ENCODE results near the gene HUNK.
"Not testable (repeated sequence)": the region's sequence is repeated elsewhere in the genome, so short reads cannot be mapped to it uniquely, and the experiment has no call there.

Gene HUNK

DNA sequence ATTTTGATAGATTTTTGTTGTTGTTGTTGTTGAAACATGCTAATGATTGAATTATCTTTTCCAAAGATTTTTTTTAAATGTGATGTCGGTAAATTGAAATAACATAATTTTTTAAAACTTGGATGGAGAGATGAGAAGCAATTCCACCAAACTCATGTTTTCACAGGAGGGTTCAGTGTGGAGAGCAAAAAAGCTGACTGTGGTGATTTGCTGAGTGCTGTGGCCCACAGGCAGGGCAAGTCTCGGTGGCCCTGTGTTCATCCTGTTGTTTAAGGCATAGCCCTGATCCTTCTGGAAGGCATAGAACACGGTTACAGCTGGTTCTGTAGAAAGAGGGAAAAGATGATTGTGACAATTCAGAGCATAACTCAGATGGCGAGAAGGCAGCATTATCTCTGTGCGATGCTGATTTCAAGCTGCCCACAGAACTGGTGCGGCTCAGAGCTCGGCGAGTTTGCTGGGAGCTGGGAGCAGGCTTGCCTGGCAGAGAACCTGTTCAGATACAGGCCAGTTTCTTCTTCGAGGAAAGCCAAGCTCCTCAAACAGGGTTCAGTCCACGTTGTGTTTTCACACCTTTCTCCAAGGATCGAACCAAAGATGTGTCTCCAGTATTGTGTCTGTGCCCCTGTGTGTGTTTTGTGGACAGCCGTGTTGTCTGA is 127.1 kb downstream of the HUNK start:
- DNase-seq (ENCODE audit: low read depth) = no peak

DNA sequence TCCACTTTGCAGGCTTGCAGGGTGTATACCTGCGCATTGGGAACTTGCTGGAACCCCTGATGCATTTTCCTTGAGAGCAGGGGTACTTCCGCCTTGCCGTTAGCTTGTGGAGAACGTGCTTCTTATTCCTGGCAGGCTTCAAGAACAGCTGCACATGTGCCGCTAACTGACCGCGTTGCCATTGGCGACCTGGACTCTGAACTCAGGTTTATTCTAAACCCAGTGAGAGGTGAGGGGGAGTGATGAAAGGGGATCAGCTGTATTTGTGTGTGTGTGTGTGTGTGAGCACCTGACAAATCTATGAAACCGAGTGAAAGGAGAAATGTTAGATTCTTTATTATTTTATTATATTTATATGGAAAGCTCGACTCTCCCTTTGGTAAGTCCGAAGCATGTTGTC is 128.6 kb downstream of the HUNK start:
- DNase-seq (ENCODE audit: low read depth) = no peak

DNA sequence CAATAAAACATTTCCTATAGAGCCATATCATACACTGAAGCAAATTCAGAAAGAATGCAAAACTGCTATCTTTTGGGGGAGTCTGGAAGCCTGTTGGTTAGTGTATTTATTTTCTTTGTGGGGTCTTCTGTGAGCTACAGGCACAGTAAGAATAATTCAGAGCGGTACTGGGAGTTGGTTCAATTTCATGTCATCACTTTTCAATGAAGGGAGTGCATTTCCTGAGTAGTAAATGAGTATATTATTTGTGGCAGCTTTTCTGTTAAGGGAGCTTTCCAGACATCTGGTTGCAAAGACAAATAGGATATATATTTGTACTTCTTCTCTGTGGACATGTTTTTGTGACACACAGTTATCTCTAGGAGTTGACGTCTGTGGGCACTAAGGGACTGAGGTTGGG is 130.6 kb downstream of the HUNK start:
- no peak for DNase-seq (ENCODE audit: low read depth)

DNA sequence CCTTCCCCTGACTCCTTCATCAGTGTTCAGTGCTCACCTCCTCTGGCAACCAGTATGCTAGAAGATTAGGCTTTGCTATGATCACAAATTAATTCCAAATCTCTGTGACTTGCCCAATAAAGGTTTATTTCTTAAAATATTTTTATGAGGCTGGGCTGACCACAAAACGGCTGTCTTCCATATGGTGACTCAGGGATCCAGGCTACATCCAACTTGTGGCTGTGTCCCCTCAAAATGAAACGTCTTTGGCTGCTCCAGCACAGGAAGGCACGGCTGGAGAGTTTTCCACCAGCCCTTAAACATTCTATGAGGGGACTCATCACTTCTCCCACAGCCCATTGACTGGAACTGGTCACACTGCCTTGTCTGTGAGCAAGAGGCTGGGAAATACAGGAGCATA is 131.5 kb downstream of the HUNK start:
- DNase-seq (ENCODE audit: low read depth) = peak; percentile 27

DNA sequence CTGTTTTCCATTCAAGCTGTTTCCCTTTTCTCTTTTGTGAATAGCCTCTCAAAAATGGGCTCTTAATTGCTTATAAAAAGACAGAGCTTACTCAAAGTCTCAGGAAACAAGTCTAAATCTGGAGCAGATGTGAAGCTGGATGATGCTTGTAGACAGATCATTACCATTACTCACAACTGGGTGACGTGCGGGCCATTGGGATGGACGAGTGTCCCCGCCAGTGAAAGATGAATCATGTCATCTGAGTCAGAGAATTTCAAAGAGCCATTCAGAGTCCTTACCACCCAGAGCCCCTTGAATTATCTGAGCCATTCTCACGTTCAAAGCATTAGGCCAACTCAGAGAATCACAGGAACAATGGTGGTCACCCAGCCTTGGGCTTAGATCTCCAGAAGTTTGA is 134.6 kb downstream of the HUNK start:
- DNase-seq (ENCODE audit: low read depth) = peak; percentile 93

DNA sequence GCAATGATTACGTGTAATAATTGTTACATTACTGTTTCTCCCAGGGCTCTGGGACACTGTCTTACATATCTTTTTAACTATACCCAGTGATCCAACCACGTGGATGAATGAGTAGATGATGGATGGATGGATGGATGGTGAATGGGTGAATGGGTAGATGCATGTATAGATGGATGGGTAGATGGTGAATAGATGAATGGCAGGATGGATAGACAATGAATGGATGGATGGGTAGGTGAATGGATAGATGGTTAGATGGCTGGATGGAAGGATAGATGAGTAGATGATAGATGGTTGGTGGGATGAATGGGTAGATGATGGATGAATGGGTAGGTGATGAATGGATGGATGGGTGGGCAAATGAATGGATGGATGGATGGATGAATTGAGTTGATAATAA is 135.9 kb downstream of the HUNK start:
- no peak for DNase-seq (ENCODE audit: low read depth)

DNA sequence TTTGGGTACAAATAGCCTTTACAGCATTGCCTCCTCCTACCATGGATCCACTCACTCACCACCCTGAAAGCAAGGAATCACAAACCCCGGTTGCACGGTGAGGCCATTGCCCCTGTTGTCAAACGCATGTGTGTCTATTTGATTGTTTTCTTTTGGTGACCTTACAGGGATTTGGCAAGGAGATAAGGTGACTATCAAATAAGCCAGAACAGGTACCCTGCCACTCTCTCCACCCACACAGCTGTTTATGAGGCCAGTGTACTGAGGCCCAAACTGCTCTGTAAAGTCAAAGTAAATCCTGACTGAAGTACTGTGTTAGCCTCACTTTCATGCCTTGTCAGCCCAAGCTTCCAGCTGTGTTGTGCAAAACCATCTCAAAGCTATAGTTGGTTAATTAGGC is 136.4 kb downstream of the HUNK start:
- no peak for DNase-seq (ENCODE audit: low read depth)

DNA sequence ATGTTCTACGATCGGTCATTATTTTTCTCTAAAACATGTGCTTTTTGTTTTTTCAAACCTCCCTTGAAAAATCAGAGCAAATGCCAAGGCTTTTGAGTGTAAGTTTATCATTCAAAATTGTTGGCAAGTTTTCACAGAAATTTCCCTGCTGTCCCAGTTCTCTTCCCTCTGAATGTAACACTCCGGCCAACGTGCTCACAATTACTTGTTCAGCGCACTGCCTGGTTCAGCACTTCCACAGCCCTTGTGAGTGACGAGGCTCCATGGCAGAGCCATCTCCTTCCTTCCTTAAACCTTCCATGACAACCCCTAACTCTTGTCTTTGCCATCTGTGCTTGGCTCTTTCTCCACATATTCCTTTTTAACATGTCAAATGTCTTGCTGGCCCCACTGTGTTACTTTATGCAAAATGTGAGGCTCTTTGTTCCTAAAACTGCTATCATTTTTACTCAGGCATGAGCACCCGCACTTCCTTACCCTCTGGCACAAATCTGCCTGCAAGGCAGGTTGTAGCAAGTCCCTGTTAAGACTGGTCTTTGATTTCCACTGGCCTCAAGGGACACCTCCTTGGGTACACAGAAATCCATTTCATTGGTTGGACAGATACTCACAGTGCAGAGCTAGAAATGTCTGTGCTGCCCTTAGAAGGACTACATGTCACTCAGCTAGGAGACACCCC is 142.8 kb downstream of the HUNK start:
- no peak for DNase-seq (ENCODE audit: low read depth)

DNA sequence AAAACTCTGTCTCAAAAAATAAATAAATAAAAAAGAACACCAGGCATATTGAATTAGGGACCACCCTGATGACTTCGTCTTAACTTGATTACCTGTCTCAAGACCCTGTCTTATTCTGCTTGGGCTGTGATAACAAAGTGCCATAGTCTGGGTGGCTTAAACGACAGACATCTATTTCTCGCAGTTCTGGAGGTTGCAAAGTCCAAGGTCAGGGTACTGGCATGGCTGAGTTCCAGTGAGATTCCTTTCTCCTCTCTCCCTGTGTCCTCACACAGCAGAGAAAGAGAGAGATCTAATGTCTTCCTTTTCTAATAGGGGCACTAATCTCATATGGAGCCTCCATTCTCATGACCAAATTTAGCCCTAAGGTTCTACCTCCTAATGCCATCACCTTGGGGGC is 145.6 kb downstream of the HUNK start:
- DNase-seq (ENCODE audit: low read depth) = no peak

DNA sequence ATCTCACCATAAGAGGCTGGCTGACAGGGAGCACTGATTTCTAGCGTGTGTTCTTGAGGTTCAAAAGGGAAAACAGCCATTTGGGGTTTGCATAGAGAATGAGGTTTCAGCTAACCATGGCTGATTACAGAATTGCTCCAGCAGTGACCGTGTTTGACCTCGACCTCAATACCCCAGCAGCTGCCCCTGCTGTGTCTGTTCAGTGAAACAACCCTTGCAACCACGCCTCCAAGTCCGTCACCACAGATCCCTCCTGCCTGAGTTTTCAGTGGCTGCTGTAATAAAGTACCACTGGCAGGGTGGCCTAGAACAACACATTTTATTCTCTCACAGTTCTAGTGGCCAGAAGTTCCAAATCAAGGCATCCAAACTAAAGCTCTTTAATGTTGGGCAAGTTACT is 147.7 kb downstream of the HUNK start:
- no peak for DNase-seq (ENCODE audit: low read depth)

DNA sequence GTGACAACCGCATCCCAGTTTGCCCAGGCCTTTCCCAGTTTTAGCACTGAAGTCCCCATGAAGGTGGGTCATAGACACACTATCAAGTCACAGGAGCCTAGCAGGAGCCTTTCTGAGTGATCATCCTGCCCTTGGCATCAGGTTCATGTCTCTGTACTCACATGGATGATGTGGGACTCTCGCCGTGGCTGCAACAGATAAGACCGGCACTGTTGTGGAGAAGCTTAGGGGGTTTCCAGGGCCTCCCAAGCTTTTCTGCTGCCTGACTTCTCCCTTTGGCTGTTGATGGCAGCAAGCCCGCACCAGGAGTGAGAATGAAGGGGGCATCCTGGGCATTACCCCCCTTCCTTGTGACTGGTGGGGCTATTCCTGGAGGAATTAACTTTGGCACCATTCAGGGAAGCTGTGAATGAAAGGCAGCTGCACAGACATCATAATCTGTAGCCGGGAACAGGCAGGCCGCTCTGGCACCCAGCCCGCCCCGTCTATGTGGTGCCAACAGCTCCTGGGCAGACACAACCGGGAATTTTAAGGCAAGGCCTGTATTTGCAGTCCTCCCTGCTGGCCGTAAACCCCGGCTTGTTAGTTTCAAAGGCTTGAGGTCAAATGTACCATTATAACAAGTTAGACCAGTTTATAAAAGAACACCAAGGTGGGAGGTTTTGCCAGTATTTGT is 148.6 kb downstream of the HUNK start:
- no peak for DNase-seq (ENCODE audit: low read depth)

DNA sequence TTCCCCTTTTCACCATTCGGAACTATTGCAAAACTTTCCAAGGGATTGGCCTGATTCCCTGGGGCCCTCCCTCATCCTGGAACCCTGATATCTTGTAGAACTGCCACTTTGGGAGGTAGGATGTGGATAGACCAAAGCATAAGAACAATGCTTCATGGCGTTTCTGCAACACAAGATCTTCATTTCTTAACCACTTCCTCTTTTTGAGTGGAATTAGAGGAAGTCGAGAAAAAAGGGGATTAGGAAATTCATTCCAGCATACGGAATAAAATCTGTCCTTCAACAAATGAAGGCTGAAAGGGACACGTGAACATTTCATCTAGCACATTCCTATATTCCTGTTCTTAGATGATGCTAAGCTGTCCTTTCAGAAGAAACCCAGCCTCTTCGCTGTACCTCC is 149.3 kb downstream of the HUNK start:
- no peak for DNase-seq (ENCODE audit: low read depth)

DNA sequence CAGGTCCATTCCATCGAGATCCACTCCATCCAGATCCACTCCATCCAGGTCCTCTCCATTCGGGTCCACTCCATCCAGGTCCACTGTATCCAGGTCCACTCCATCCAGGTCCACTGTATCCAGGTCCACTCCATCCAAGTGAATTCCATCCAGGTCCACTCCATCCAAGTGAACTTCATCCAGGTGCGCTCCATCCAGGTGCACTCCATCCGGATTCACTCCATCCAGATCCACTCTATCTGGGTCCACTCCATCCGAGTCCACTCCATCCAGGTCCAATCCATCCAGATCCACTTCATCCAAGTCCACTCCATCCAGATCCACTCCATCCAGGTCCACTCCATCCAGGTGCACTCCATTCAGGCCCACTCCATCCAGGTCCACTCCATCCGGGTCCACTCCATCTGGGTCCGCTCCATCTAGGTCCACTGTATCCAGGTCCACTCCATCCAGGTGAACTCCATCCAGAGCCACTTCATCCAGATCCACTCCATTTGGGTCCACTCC is 157.4 kb downstream of the HUNK start:
- DNase-seq (ENCODE audit: low read depth) = no peak

DNA sequence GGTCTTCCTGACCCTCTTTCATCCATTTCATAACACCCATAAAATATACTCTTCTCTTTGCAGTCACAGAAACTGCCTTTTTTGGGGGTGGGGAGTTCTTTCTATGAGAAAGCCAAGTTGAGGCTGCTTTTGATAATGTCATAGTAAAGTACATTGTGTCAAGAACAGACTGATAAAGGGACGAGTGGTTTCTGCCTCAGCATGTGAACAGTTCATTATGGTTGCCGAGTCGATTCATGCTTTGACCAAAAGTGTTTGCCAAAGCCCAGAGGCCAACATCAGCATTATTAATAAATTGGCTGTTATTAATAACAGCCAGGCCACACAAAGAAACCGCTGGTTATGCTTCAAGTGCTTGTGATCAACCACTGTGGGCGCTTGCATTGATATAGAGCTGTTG is 162.0 kb downstream of the HUNK start:
- DNase-seq (ENCODE audit: low read depth) = no peak

DNA sequence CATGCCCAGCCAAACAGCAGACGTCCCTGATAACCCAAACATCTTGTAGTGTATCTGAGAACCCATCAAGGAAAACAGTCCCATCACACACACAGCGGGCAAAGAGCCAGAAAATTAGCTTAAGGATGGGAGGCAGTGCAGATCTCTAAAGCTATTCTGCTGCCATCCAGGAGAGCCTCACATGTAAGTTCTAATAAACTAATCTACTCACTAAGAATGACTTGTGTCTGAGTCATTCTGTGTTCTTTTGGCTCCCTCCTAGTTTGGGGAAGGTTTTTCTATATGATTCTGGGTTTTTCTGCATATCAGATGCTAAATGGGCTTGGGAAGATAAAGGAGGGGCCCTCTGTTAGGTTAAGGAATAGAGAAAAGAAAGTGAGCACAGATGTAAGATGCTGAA is 162.8 kb downstream of the HUNK start:
- no peak for DNase-seq (ENCODE audit: low read depth)

DNA sequence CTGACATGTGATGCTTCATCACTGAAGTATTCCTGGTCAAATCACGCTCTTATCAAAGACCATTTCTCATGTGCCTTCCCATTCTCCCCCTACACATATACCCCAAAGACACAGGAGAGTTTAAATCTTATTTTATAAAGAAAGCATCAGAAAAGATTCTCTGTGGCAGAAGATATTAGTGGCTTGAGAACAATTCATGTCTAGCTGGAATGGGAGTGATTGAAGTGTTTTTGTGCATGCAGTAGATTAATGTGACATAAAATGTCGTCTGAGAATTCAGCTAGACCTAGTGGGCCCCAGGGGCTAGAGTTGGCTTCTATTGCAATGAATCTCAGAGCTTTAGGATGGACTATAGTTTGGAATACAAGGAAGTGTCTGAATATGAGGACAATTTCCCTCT is 163.9 kb downstream of the HUNK start:
- DNase-seq (ENCODE audit: low read depth) = no peak

DNA sequence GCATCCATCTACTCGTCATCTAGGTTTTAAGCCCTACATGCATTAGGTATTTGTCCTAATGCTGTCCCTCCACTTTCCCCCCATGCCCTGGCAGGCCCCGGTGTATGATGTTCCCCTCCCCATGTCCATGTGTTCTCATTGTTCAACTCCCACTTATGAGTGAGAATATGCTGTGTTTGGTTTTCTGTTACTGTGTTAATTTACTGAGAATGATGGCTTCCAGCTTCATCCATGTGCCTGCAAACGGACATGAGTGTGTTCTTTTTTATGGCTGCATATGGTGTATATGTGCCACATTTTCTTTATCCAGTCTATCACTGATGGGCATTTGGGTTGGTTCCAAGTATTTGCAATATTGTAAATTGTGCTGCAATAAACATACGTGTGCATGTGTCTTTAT is 165.9 kb downstream of the HUNK start:
- DNase-seq (ENCODE audit: low read depth) = not testable (repeated sequence)

DNA sequence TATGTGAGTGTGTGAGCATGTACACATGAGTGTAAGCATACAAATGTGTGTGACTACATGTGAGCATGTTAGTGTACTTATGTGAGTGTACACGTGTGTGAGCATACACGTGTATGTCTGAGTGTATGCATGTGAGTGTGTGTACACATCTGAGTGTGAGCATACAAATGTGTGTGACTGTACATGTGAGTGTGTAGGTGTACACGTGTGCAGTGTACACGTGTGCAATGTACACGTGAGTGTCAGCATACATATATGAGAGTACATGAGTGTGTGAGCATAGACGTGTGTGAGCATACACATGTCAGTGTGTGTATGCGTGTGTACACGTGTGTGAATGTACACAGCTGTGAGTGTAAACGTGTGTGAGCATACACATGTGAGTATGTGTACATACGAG is 170.6 kb downstream of the HUNK start:
- DNase-seq (ENCODE audit: low read depth) = no peak

DNA sequence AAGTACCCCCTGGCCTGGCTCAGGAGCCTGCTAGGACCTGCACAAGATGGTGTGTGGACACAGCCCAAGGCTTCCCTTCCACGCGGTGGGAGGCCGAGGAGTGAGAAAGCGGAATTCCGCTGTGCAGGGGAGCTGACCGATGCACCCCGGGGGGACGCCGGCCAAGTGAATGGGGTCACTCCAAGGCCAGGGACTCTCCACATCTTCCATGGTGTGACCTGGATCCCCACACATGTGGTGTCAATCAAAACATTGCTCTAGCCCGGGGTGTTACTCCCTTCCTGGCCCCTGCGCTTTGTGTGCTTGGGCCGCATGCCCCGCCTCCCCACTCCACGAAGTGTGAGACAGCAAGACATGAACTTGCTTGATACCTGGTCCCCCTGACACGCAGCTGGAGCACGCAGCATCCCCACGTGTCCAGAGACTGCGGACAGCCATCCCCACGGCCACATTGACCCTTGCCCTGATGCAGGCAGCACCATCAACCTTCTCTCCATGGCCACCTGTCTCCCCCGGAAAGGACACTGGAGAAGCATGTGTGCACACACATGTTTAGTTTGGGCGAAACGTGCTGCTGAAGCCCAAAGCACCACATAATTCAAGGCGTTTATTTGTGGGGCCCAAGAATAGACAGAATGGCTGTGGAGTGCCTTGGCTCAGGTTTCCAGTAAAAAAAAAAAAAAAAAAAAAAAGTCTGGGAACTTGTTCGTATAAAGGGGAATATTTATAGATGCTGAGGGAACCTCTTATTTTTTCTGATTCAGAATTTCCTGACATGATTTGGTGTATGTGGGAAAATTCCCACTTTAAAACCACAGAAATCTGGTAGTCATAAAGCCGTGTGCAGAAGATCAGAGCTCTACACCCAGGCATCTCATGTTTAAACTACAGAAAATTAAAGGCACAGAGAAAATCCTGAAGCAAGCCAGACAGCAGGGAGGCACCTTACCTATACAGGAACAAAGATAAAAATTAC is 171.7 kb downstream of the HUNK start:
- peak; percentile 25 for DNase-seq (ENCODE audit: low read depth)

DNA sequence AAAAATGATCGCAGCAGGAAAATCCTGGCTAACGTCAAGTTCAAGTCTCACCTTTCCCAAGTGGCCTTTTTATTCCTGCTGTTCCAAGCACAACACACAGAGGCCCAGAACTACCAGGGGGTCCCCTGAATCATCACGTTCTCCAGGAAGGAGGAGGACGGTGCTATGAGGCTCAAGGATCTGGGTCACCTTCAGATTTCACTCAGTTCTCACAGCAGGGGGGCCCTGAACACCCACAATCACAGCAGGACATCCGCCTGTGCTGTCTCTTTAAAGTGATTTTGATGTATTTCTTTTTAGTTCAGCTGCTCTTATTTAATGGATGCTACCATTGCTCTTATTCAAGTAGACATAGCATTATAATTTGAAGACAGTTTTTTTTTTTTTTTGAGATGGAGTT is 173.4 kb downstream of the HUNK start:
- DNase-seq (ENCODE audit: low read depth) = no peak

DNA sequence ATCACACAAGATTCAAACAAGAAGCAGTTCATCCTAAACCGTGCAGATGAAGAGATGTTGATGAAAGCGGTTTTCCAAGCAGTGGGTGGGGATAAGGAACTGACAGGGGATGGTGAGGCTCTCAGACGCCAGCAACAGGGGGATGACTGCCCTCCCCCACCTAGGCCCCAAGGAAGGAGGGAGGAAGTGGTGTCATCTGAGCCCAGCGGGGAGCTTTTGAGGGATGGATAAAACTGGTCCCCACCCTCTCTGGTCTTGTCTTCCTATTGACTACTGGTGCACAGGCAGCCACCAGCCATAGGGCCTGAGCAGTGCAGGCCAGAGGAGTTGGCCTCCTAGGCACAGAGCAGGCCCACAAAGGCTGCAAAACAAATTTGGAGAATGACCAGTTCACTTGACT is 175.5 kb downstream of the HUNK start:
- DNase-seq (ENCODE audit: low read depth) = no peak

Data from EH (cell line).